Endothelial cell of umbilical vein (primary cell): ENCODE measurements around the gene SLC10A1. TPM values are rescaled to one million over a fixed set of nuclear protein-coding genes. Genes with fewer than 3 reads are reported as not detected.

Source experiments
- BruUV-seq: library from RNA; stranded (reverse); fragments of 400-500 nt; replicated peaks from 2 replicates; lab custom pipeline; 2021; lab: Mats Ljungman, UMichigan
- CTCF ChIA-PET: fragments of 300-600, 350-600 bp; sonication (Branson Sonifier 250); formaldehyde crosslinking; loops from one replicate; lab custom pipeline; 2021; ENCODE audit warnings: antibody characterized with exemption, inconsistent platforms; lab: Charles Lee
- POLR2A ChIA-PET: fragments of 300-600, 350-600 bp; sonication (Branson Sonifier 250); formaldehyde crosslinking; loops from one replicate; lab custom pipeline; 2021; ENCODE audit warnings: antibody characterized with exemption, inconsistent platforms; lab: Charles Lee
- DNase-seq: peaks from one replicate; pipeline ENCODE4 v3.0.0-alpha.2; 2011; ENCODE audit warnings: low read depth, low spot score
- FAIRE-seq: peaks from 2 replicates; lab custom pipeline; 2011; peaks lifted over from hg19 to GRCh38; lab: Jason Lieb, UNC
- H2AFZ ChIP-seq: 2 replicates; pipeline ENCODE4 v1.6.0; 2012; ENCODE audit warnings: low read depth, low read length, control low read depth, inconsistent platforms
- H3K27ac ChIP-seq: 2 replicates; pipeline ENCODE4 v1.5.1; 2011; ENCODE audit warnings: low read depth, mild to moderate bottlenecking, control low read depth, low read length, moderate library complexity; ENCODE audit not compliant: insufficient read depth
- H3K27me3 ChIP-seq, 2 experiments: 2 replicates each; pipeline versions ENCODE4 v1.6.0 to v1.6.1; 2011; ENCODE audit warnings: low read length in 2 of 2, mixed read lengths in 1 of 2; ENCODE audit not compliant: control insufficient read depth in 2 of 2, insufficient read depth in 2 of 2
- H3K36me3 ChIP-seq, 2 experiments: 2 replicates in 1 of 2; 3 replicates in 1 of 2; pipeline ENCODE4 v1.5.1; 2011; ENCODE audit warnings: low read length in 2 of 2, mild to moderate bottlenecking in 1 of 2, moderate library complexity in 1 of 2; ENCODE audit not compliant: control insufficient read depth in 2 of 2, insufficient read depth in 2 of 2; ENCODE audit errors: extremely low read depth in 1 of 2
- H3K4me1 ChIP-seq: 3 replicates; pipeline ENCODE4 v1.5.1; 2011; ENCODE audit warnings: mild to moderate bottlenecking, low read length; ENCODE audit not compliant: control insufficient read depth, insufficient read depth; ENCODE audit errors: extremely low read depth
- H3K4me2 ChIP-seq: 2 replicates; pipeline ENCODE4 v1.6.1; 2011; ENCODE audit warnings: low read length, control low read depth, mixed read lengths; ENCODE audit not compliant: insufficient read depth
- H3K4me3 ChIP-seq, 3 experiments: fragments of 200-600 bp in 1 of 3; sonication (generic), shearing (Covaris generic) in 1 of 3; replicated peaks in 1 of 3; 2 replicates each; pipeline ENCODE4 v1.5.1; 2011 to 2016; ENCODE audit warnings: control low read depth in 3 of 3, low read length in 3 of 3, mild to moderate bottlenecking in 2 of 3, inconsistent platforms in 1 of 3, low read depth in 1 of 3, moderate library complexity in 1 of 3; ENCODE audit not compliant: insufficient read depth in 1 of 3
- H3K79me2 ChIP-seq: 2 replicates; pipeline ENCODE4 v1.6.0; 2012; ENCODE audit warnings: low read length, inconsistent platforms; ENCODE audit not compliant: control insufficient read depth, insufficient read depth
- H3K9ac ChIP-seq: replicated peaks from 2 replicates; pipeline ENCODE3; 2011; ENCODE audit warnings: low read length, control low read depth; ENCODE audit not compliant: insufficient read depth; ENCODE audit errors: extremely low read depth
- H3K9me1 ChIP-seq: replicated peaks from 3 replicates; pipeline ENCODE4 v1.6.0; 2011; ENCODE audit warnings: mild to moderate bottlenecking, low read length; ENCODE audit not compliant: control insufficient read depth, insufficient read depth; ENCODE audit errors: extremely low read depth
- H3K9me3 ChIP-seq: replicated peaks from 2 replicates; pipeline ENCODE4 v1.5.1; 2012; ENCODE audit warnings: low read length, inconsistent platforms; ENCODE audit not compliant: control insufficient read depth, insufficient read depth
- H4K20me1 ChIP-seq: replicated peaks from 2 replicates; pipeline ENCODE3; 2011; ENCODE audit warnings: mild to moderate bottlenecking, low read length; ENCODE audit not compliant: control insufficient read depth, insufficient read depth; ENCODE audit errors: extremely low read depth
- GATA2 ChIP-seq: IDR thresholded peaks from 2 replicates; pipeline ENCODE4 v1.7.0; 2011; ENCODE audit warnings: low read depth, mild to moderate bottlenecking, moderate library complexity, mixed read lengths, low read length; ENCODE audit not compliant: insufficient read length, insufficient read depth
- JUN ChIP-seq: IDR thresholded peaks from 2 replicates; pipeline ENCODE4 v1.6.1; 2011; ENCODE audit warnings: borderline replicate concordance, low read depth; ENCODE audit not compliant: insufficient read length, insufficient read depth
- MYC ChIP-seq: IDR thresholded peaks from one replicate; pipeline ENCODE4 v1.6.1; 2011; ENCODE audit warnings: mild to moderate bottlenecking, low read depth, low read length
- POLR2A ChIP-seq: IDR thresholded peaks from 2 replicates; pipeline ENCODE4 v1.6.1; 2012; ENCODE audit warnings: low read depth, mild to moderate bottlenecking, control low read depth, low read length
- POLR2AphosphoS5 ChIP-seq: IDR thresholded peaks from 2 replicates; pipeline ENCODE4 v1.6.1; 2012; ENCODE audit warnings: low read depth, mild to moderate bottlenecking, control low read depth, low read length, moderate library complexity; ENCODE audit not compliant: insufficient read depth
- dilution Hi-C: fragments of 300-500 bp; cut with MboI; formaldehyde crosslinking; loops from one replicate; pipeline ENCODE4 v1.15.0; 2019; ENCODE audit warnings: low sequenced_read_pairs; ENCODE audit not compliant: extremely low pct_ligation_motif_present
- intact Hi-C: fragments of 100-400 bp; cut with micrococcal nuclease; formaldehyde crosslinking; loops from one replicate; pipeline ENCODE4 v1.10.0; 2022
- polyA plus RNA-seq, 4 experiments: library from polyadenylated mRNA; depleted of rRNA in 3 of 4; stranded (reverse) in 3 of 4; unstranded in 1 of 4; fragments of >200 nt; gene quantifications; 2 replicates each; pipeline versions ENCODE4 v1.2.1 to v1.2.3, GENCODE V29; 2011 to 2012; ENCODE audit warnings: missing spikeins in 1 of 4
- total RNA-seq: library from RNA; stranded (reverse); gene quantifications from 2 replicates; pipeline ENCODE4 v1.2.3, GENCODE V29; 2021
- TF ChIP-seq, protein P1 (sequence below): IDR thresholded peaks from 2 replicates; pipeline ENCODE4 v1.6.1; 2011; ENCODE audit not compliant: insufficient read depth, insufficient read length
- TF ChIP-seq, protein P2 (sequence below), 2 donors: IDR thresholded peaks; 1 replicate in 1 of 2; 2 replicates in 1 of 2; pipeline ENCODE4 v1.5.1; 2011; ENCODE audit warnings: low read length in 2 of 2, mild to moderate bottlenecking in 2 of 2, moderate library complexity in 2 of 2, control low read depth in 1 of 2, inconsistent platforms in 1 of 2, low read depth in 1 of 2; ENCODE audit not compliant: insufficient read depth in 1 of 2; ENCODE audit errors: extremely low read depth in 1 of 2

Gene SLC10A1
- total and polyA plus RNA-seq, 2 donors (not counting 3 experiments of a cell fraction or from before 2014, with no cell fraction given), result not detected

DNA sequence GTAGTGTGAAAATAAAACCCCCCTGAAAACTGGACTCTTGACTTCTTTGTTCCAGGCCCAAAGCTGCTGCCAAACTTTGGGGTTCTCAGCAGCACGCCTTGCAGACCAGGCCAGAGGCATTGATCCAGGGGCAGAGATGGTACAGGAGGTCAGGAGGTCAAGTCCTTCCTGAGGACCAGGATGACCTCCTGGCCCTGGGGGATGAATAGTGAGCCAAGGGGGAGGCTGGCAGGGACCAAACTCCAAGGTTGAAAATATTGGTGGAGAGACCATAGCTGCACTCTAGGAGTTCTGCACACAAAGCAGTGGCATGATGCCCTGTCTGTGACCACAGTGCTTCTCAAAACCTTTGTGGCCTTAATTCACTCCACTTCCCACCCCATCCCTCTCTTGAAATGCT is 12.1 kb downstream of the SLC10A1 start:
- Histone ChIP-seq H3K27me3 (no peaks in the 10 kb centered on the region), H3K79me2 (no peaks in the 10 kb centered on the region), H3K4me2 (no peak overlapping the region), H4K20me1 (no peaks in the 10 kb centered on the region), H3K9ac (no peak overlapping the region), H3K9me3 (no peaks in the 10 kb centered on the region), H2AFZ (no peak overlapping the region), H3K4me3 (no peak overlapping the region), H3K36me3 (no peaks in the 10 kb centered on the region), H3K27ac (no peak overlapping the region), H3K4me1 (no peaks in the 10 kb centered on the region), H3K9me1 (no peaks in the 10 kb centered on the region)
- dilution Hi-C loops (no loop called here), intact Hi-C loops (no loop called here)
- ChIA-PET CTCF (interaction anchor here (1.1 kb wide), 1 partner anchor 243 kb away, joined by 3 read pairs; no protein-coding TSS in a partner anchor), POLR2A (no interaction called here)
- no TSS peak for BruUV-seq
- no peak for TF ChIP-seq GATA2
- no peak for TF ChIP-seq POLR2A
- TF ChIP-seq MYC, result no peak
- DNase-seq (no peak), FAIRE-seq (no peak)

DNA sequence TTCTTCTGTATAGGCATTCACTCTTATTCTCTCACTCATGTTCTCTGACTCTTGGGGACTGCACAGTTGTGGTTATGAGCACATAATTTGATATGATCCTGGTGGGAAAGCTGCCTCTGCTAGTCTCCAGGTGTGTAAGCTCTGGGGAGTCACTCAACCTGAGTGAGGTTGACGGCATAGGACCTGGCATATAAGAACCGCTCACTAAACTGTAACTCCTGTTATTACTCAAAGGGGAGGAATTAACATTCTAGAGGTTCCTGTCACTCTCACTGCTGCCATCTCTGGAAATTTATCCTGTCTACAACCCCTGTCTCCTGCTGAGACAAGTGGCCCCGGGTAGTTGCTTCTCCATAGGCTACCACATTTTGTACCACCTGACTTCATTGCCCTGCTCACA is 16.1 kb downstream of the SLC10A1 start:
- TF ChIP-seq, protein P1, sequence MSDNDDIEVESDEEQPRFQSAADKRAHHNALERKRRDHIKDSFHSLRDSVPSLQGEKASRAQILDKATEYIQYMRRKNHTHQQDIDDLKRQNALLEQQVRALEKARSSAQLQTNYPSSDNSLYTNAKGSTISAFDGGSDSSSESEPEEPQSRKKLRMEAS, result no peak
- TF ChIP-seq JUN (no peak), POLR2AphosphoS5 (no peak), POLR2A (no peak)
- TF ChIP-seq, protein P2, sequence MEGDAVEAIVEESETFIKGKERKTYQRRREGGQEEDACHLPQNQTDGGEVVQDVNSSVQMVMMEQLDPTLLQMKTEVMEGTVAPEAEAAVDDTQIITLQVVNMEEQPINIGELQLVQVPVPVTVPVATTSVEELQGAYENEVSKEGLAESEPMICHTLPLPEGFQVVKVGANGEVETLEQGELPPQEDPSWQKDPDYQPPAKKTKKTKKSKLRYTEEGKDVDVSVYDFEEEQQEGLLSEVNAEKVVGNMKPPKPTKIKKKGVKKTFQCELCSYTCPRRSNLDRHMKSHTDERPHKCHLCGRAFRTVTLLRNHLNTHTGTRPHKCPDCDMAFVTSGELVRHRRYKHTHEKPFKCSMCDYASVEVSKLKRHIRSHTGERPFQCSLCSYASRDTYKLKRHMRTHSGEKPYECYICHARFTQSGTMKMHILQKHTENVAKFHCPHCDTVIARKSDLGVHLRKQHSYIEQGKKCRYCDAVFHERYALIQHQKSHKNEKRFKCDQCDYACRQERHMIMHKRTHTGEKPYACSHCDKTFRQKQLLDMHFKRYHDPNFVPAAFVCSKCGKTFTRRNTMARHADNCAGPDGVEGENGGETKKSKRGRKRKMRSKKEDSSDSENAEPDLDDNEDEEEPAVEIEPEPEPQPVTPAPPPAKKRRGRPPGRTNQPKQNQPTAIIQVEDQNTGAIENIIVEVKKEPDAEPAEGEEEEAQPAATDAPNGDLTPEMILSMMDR (IDR thresholded peaks at IDR 0.05; ENCODE audit: extremely low read depth in 1 of 2, insufficient read depth in 1 of 2, low read depth in 1 of 2, low read length in 2 of 2), result no peak
- Histone ChIP-seq H4K20me1 (peaks cover 2% of the 10 kb centered on the region), H3K4me2 (no peak overlapping the region), H3K4me3 (no peak overlapping the region), H3K9me3 (no peaks in the 10 kb centered on the region), H3K9me1 (no peaks in the 10 kb centered on the region), H3K27ac (no peak overlapping the region), H3K27me3 (no peaks in the 10 kb centered on the region), H3K4me1 (no peaks in the 10 kb centered on the region), H3K79me2 (no peaks in the 10 kb centered on the region), H3K9ac (no peak overlapping the region), H3K36me3 (peaks cover 13 to 14% of the 10 kb centered on the region in 2 experiments), H2AFZ (no peak overlapping the region)
- FAIRE-seq, result no peak
- POLR2A ChIA-PET, result no interaction called here
- dilution Hi-C loops, result no loop called here
- DNase-seq, result no peak
- CTCF ChIA-PET, result no interaction called here
- no TSS peak for BruUV-seq
- intact Hi-C loops, result no loop called here
